Tibial nerve (tissue), 3 donors: Measurements from ENCODE around the gene CBFB.

Experiments
- POLR2A ChIP-seq, 2 donors: fragments of 450-650 bp; IDR thresholded peaks; one replicate each; pipeline ENCODE4 v1.6.1; 2017; ENCODE audit warnings: antibody characterized with exemption in 2 of 2, mild to moderate bottlenecking in 2 of 2, moderate library complexity in 2 of 2
- TF ChIP-seq, protein P1 (sequence below), 5 experiments: fragments of 200-600 bp in 3 of 5; fragments of 450-650 bp in 2 of 5; sonication (generic) in 3 of 5; IDR thresholded peaks; one replicate each; pipeline ENCODE4 v1.5.1; 2016 to 2019; ENCODE audit warnings: antibody characterized with exemption in 5 of 5, mild to moderate bottlenecking in 3 of 5, moderate library complexity in 2 of 5

DNA sequence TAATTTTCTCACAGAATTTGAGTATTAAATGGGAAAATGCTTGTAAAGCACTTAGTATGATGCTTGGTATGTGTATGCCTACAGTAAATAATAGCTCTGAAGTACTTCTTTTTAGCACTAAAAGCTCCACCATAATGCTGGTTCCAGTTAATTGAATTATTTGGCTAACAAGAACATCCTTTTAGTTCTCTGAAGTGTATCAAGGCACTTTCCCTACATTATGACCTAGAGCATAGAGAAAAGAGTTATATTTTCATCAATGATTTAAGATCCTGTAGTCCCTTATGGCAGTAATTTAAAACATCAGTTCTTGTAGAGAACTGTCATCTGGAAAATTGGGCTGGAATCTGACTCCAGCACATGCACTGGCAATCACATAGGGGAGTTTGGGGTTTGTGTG lies 58.9 kb downstream of the CBFB start:
- TF ChIP-seq POLR2A (IDR thresholded peaks at IDR 0.05) = no peak
- TF ChIP-seq, protein P1, sequence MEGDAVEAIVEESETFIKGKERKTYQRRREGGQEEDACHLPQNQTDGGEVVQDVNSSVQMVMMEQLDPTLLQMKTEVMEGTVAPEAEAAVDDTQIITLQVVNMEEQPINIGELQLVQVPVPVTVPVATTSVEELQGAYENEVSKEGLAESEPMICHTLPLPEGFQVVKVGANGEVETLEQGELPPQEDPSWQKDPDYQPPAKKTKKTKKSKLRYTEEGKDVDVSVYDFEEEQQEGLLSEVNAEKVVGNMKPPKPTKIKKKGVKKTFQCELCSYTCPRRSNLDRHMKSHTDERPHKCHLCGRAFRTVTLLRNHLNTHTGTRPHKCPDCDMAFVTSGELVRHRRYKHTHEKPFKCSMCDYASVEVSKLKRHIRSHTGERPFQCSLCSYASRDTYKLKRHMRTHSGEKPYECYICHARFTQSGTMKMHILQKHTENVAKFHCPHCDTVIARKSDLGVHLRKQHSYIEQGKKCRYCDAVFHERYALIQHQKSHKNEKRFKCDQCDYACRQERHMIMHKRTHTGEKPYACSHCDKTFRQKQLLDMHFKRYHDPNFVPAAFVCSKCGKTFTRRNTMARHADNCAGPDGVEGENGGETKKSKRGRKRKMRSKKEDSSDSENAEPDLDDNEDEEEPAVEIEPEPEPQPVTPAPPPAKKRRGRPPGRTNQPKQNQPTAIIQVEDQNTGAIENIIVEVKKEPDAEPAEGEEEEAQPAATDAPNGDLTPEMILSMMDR (IDR thresholded peaks at IDR 0.05) = no peak
